ENCODE data around the gene ENOX2. TPM values are rescaled to one million over a fixed set of nuclear protein-coding genes. Genes with fewer than 3 reads are reported as not detected.

The ENOX2 gene
- total and polyA plus RNA-seq, 3 donors from 2014 or later: 19.4 to 22.8 (median 20.1) TPM

- Histone ChIP-seq H3K27me3 (no peaks in the 10 kb centered on the region), H3K4me1 (no peaks in the 10 kb centered on the region), H3K4me3 (no peak overlapping the region), H3K36me3 (ENCODE audit: low read depth, missing control alignments) (no peaks in the 10 kb centered on the region), H3K9me3 (no peaks in the 10 kb centered on the region), H3K27ac (no peak overlapping the region)
- TF ChIP-seq CTCF (IDR thresholded peaks at IDR 0.05) (no peak), POLR2A (IDR thresholded peaks at IDR 0.05) (no peak)
- intact Hi-C loops (cut with DNase I; ENCODE audit: low total_unique reads): no loop called here
- 92 to 95% methylated on average over 2 of the region's 2 CpGs for WGBS, 2 donors
- DNase-seq: no peak
Measured at GRCh38 chrX:130840345-130840744, 62.7 kb downstream of the ENOX2 start.

DNA sequence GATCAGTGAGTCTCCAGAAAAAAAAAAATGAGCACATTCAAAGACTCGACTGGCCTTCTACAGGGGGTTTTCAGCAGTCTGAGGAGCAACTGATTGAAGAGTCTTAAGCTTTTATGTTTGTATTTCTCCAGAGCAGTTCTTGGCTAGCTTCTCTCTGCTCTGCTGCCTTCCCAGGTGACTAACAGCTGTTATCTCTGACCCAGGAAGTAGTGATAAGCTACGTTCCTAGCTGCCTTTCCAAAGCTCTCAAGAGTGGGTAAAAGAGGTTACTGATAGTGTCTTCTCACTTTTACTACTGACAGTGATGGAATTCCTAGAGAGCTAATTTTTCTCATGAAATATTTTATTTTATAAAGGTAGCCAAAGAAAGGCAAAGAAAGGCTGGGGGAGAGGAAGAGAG is 66.6 kb downstream of the ENOX2 start:
- 47 to 60% methylated on average over 2 of the region's 2 CpGs for WGBS, 2 donors
- H3K4me1 ChIP-seq: no peaks in the 10 kb centered on the region
- H3K27ac ChIP-seq: no peak overlapping the region
- H3K27me3 ChIP-seq: no peaks in the 10 kb centered on the region
- TF ChIP-seq CTCF (IDR thresholded peaks at IDR 0.05) (no peak), POLR2A (IDR thresholded peaks at IDR 0.05) (no peak)
- DNase-seq: no peak
- intact Hi-C loops (cut with DNase I; ENCODE audit: low total_unique reads): no loop called here
- no peaks in the 10 kb centered on the region for H3K9me3 ChIP-seq
- H3K36me3 ChIP-seq (ENCODE audit: low read depth, missing control alignments): no peaks in the 10 kb centered on the region
- H3K4me3 ChIP-seq: no peak overlapping the region

- 100% methylated on average over 1 of the region's 1 CpG for WGBS, 2 donors
- no peaks in the 10 kb centered on the region for H3K27me3 ChIP-seq
- H3K36me3 ChIP-seq (ENCODE audit: low read depth, missing control alignments): no peaks in the 10 kb centered on the region
- H3K9me3 ChIP-seq: no peaks in the 10 kb centered on the region
- no peak overlapping the region for H3K4me3 ChIP-seq
- DNase-seq: no peak
- no peaks in the 10 kb centered on the region for H3K4me1 ChIP-seq
- TF ChIP-seq CTCF (IDR thresholded peaks at IDR 0.05) (no peak), POLR2A (IDR thresholded peaks at IDR 0.05) (no peak)
- intact Hi-C loops (cut with DNase I; ENCODE audit: low total_unique reads): no loop called here
- no peak overlapping the region for H3K27ac ChIP-seq
Measured at GRCh38 chrX:130834830-130835229, 68.2 kb downstream of the ENOX2 start.

DNA sequence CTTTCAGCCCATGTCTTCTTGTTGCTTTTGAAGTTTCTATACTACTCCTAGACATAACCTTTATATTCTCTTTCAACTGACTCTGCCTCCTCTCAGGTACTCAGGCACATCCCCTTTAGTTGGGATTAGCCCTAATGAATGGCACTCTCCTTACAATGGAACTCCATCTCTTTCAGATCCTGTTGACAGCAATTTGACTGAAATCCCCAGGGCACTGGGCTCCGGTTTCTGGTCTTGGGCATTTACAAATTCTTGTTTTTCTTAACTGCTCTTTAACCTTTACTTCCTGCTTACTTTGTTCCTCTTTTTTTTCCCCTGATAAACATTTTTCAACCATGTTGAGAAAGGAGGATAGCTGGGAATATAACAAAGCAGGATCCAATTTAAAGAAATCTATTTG is 68.9 kb downstream of the ENOX2 start:
- WGBS, 2 donors: 50 to 71% methylated on average over 1 of the region's 1 CpG
- no peak for TF ChIP-seq POLR2A (IDR thresholded peaks at IDR 0.05)
- TF ChIP-seq CTCF (IDR thresholded peaks at IDR 0.05): no peak
- Histone ChIP-seq H3K27ac (no peak overlapping the region), H3K4me1 (no peaks in the 10 kb centered on the region), H3K4me3 (no peak overlapping the region), H3K9me3 (no peaks in the 10 kb centered on the region), H3K36me3 (ENCODE audit: low read depth, missing control alignments) (no peaks in the 10 kb centered on the region), H3K27me3 (no peaks in the 10 kb centered on the region)
- intact Hi-C loops (cut with DNase I; ENCODE audit: low total_unique reads): no loop called here
- no peak for DNase-seq

DNA sequence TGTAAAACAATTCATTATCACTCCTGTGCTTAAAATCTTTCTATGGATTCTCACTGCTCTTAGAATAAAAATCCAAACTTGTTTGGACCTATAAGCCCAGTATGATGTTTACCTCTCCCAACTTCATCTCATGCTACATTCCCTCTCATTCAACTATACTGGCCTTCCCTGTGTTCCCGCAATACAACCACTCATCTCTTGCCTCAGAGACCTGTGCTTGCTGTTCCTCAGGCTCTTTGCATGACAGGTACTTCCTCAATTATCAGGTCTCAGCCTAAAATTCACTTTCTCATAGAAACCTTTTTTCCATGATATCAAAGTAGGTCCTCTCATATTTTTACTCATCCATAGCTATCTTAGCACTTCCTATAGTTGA is 71.7 kb downstream of the ENOX2 start:
- no peaks in the 10 kb centered on the region for H3K27me3 ChIP-seq
- no peak for TF ChIP-seq POLR2A (IDR thresholded peaks at IDR 0.05)
- TF ChIP-seq CTCF (IDR thresholded peaks at IDR 0.05): no peak
- intact Hi-C loops (cut with DNase I; ENCODE audit: low total_unique reads): no loop called here
- 100% methylated on average over 1 of the region's 1 CpG for WGBS, 2 donors
- H3K4me1 ChIP-seq: no peaks in the 10 kb centered on the region
- H3K27ac ChIP-seq: no peak overlapping the region
- no peaks in the 10 kb centered on the region for H3K36me3 ChIP-seq (ENCODE audit: low read depth, missing control alignments)
- no peak for DNase-seq
- H3K4me3 ChIP-seq: no peak overlapping the region
- no peaks in the 10 kb centered on the region for H3K9me3 ChIP-seq

All from testis (tissue), 3 donors.